GM12873 (cell line): ENCODE data around the gene SEC14L1.

ENCODE experiments used
- TF ChIP-seq, protein P1 (sequence below): IDR thresholded peaks from 2 replicates; pipeline ENCODE4 v1.5.1; 2012; ENCODE audit warnings: low read depth, mild to moderate bottlenecking, moderate library complexity, low read length, control low read depth; ENCODE audit not compliant: insufficient read depth; ENCODE audit errors: missing control alignments

Gene SEC14L1

DNA sequence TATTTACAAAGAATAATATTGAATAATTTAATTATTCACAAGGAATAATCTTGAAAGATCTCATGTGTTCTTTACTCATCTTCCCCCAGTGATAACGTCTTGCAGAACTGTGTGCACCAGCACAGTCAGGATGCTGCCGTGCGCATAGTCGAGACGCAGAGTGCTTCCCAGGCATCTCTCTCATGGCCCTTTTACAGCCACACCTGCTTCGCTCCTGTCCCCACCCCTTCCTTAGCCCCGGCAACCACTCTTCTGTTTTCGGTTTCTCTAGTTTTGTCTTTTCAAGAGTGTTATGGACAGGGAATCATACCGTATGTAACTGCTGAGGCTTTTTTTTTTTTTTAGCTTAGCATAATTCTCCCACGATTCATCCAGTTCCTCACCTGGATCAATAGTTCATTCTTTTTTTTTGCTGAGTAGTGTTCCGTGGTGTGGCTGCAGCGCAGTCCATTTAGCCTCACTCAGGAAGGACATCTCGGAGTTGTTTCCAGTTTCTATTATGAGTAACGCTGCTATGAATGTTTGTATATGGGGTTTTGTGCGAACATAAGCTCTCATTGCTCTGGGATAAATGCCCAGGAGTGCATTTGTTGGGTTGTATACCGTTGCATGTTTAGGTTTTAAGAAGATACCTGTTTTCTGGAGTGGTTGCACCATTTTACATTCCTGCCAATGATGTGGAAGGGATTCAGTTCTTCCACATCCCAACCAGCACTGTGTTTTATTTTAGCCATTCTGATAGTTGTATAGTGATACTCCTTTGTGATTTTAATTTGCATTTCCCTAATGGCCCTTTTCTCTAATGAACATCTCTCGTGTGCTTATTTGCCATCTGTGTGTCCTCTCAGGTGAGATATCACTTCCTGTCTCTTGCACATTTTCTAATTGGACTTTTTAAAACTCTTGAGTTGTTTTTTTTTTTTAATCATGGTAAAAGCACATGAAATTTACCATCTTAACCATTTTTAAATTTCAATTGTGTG is 47.6 kb downstream of the SEC14L1 start:
- TF ChIP-seq, protein P1, sequence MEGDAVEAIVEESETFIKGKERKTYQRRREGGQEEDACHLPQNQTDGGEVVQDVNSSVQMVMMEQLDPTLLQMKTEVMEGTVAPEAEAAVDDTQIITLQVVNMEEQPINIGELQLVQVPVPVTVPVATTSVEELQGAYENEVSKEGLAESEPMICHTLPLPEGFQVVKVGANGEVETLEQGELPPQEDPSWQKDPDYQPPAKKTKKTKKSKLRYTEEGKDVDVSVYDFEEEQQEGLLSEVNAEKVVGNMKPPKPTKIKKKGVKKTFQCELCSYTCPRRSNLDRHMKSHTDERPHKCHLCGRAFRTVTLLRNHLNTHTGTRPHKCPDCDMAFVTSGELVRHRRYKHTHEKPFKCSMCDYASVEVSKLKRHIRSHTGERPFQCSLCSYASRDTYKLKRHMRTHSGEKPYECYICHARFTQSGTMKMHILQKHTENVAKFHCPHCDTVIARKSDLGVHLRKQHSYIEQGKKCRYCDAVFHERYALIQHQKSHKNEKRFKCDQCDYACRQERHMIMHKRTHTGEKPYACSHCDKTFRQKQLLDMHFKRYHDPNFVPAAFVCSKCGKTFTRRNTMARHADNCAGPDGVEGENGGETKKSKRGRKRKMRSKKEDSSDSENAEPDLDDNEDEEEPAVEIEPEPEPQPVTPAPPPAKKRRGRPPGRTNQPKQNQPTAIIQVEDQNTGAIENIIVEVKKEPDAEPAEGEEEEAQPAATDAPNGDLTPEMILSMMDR, result no peak

DNA sequence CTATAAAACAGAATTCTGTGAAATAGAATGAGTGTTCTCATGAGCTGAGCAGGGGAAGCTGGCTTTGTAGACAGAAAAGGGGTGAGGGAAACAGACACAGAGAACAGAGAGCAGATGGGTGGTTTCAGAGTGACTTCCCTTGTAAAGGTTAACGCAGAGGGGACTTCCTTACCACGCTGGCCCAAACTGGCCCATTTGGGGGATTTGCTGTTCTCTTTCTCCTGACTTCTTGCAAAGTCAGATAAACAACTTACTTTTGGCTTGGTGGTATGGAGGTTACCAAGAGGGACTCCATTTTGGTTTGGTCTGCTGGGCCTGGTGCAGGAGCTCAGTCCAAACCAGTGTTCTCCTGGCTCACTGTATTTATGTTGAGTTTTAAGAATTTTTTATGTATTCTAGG is 48.4 kb downstream of the SEC14L1 start:
- TF ChIP-seq, protein P1, result no peak

DNA sequence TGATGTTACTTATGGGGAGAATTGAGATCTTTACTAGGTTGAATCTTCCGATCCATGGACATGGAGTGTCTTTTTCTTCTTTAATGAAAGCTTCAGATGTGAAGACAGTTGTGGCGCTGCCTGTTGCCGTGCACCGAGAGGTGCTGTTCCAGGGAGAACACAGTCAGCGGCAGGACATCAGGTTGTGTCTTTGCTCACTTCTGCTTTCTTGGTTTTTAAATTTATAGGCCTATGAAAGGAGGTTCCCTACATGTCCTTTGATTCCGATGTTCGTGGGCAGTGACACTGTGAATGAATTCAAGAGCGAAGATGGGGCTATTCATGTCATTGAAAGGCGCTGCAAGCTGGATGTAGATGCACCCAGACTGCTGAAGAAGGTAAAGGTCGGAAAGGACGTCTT is 49.8 kb downstream of the SEC14L1 start:
- TF ChIP-seq, protein P1, result no peak

DNA sequence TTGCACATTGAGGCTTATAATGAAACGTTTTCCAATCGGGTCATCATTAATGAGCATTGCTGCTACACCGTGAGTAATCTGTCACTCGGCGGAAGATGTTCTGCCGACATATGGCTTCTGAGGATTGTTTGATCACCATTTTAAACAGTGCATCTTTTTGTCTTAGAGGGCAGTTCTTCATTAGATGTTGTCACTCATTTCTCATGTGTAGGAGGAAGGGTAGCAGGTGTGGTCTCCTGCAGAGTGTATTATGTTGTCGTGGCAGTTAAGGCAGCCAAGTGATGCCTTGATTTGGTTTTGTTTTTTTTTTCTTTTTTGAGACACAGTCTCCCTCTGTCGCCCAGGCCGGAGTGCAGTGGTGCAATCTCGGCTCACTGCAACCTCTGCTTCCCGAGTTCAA is 50.5 kb downstream of the SEC14L1 start:
- TF ChIP-seq, protein P1, result no peak

DNA sequence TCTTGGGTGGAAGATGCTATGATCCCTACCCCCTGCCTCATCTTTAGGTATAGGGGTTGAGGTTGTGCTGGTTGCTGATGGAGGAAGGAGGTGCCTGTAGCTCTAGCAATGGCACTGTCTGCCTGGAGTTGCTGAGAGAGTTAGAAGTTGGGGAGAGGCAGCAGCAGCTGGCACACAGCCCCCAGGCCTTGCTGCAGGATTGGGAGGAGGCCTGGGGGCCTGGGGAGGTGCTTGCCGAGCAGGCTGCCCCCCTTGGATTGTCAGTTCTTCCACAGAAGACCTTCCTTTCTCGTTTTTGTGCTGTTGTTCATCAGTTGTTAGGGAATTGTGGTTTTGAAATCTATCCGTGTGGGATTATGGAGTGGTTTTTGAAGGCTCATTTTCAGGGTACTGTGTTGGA is 52.9 kb downstream of the SEC14L1 start:
- TF ChIP-seq, protein P1, result no peak

DNA sequence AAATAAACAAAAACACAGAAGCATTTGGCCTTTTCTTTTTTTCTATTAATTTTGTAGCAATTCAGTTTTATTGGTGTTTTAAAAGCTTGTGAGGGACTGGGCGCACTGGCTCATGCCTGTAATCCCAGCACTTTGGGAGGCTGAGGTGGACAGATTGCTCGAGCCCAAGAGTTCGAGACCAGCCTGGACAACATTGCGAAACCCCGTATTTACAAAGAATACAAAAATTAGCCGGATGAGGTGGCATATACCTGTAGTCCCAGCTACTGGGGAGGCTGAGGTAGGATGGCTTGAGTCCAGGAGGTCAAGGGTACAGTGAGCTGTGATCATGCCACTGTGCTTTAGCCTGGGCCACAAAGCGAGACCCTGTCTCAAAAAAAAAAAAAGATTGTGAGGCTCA is 53.4 kb downstream of the SEC14L1 start:
- TF ChIP-seq, protein P1, result no peak

DNA sequence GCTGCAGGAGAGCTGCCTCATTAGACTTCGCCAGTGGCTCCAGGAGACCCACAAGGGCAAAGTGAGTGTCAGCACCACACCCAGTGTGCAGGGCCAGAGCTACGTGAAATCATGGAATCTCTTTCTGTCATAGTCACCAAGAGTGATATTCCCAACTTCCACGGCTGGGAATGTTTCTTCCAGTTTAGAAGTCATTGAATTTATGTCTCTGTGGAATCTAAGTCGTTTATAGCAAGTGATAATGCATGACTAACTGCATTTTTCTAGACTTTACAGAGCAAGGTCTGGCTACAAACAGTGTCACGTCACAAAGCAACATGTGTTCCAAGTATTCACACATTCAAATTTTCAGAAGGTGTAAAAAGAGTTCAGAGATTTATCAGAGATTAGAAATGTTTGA is 55.5 kb downstream of the SEC14L1 start:
- TF ChIP-seq, protein P1, result no peak
